GM11168 (cell line): ENCODE results near the gene TNFRSF19.
"Not testable (repeated sequence)": the region's sequence is repeated elsewhere in the genome, so short reads cannot be mapped to it uniquely, and the experiment has no call there.

ENCODE experiments used
- in situ Hi-C: fragments of 300-500 bp; cut with MboI; formaldehyde crosslinking; loops from one replicate; pipeline ENCODE4 v1.12.0; 2022; ENCODE audit warnings: low sequenced_read_pairs; ENCODE audit not compliant: unreplicated experiment

Gene TNFRSF19

DNA sequence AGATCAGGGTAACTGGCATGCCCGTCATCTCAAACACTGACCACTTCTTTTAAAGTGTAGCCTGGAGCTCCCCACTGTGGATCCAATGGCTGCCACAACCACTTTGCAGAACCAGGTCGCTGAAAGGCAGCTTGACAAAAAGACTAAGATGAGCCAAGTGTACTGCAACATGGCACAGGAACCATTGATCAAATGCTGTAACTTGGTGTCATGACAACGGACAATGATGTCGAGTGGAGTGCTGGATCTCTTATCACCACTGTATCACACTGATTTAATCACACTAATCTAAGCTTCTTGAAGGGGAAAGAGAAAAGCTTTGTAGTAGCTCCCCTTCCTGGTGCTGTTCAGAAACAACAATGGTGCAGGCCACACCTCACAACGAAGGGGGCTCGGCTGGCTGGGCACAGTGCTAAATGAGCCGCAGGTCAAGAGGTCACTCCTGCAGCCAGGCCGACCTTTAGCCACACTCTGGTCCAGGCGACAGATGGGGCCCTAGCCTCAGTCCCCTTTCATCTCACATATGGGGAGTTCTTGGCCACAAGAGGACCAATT is 2.2 kb upstream of the TNFRSF19 start:
- in situ Hi-C loops = loop anchor here (5.0 kb wide), 1 partner anchor 56 kb away; no protein-coding TSS in a partner anchor

DNA sequence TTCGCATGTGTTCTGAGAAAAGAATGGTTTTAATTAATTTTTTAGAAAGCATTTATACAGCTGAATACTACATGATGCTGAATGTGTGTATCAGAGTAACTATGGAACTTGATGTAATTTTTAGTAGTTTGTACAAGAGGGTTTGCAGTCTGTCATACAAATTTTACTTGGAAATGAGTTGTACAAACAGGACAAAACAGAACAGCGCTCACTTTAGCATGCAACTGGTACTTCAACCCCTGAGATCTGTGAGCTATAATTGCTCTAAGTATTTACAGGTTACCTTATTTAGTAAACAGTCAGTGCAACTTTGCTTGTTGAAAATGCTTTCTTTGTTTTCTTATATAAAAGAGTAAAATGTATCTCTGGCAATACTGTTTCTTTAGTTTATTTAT is 706 bp downstream of the TNFRSF19 start:
- in situ Hi-C loops = no loop called here

DNA sequence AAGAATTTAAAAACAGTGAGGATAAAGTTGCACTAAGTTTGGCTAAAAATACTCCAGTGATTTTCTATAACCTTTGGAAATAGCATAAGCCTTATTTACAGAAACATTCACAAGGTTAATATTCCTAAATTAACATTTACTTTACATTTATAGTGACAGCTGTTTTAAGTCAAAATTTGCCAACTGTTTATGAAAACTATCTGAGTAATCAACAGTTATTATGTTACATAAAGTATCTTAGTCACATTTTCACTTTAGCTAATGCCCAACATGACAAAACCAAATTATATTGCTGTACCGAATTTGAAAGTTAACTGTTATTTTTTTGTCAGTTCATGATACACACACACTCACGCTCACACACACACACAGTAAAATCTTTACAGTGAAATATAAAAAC is 1.2 kb downstream of the TNFRSF19 start:
- in situ Hi-C loops = no loop called here

DNA sequence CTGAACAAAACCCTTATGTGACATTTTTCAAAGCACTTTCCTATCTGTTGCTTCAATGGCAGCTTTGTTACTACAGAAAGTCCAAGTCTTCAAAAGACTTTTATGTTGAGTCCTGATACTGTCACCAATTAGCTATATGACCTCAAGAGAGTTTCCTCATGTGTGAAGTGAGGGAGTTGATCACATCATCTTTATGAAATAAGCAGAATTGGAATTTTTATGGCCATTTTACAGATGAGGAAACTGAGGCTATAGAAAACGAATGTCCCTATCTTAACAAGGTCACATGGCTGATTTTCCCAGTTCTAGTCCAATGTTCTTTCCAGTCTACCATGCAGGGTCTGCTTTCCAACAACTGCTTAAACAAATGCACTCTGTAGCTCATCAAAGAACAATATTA is 2.6 kb downstream of the TNFRSF19 start:
- in situ Hi-C loops = no loop called here

DNA sequence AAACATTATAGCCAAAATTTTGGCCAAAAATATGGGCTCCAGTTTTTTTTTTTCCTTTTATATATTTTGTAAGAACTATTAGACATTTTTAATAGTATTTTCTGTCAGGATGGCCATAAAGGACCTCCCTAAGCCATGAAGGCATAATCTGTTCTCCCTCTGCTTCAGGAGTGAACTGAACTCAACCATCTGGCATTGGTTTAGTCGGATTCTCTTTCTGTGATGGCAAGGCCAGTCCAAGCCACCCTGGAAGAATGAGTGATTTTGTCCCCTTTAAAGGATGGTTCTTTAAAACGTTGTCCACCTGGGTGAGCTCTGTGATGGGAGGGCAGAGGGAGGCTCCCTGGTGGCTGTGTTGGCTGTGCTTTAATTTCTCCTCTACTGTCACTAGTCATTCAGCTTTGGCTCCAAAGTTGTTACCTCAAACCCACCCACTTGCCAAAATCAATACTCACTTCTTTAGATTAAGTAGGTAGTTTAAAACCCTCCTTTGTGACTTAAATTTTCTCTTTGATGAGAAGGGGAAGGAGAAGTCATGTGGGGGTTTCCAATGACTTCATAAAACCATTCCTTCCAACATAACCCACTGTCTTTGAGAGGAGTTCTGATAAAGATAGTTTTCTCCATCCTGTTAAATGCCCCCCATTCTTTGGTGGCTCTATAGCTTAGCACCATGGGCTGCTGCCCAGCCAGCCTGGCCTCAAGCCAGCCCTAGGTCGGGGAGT is 4.4 kb downstream of the TNFRSF19 start:
- in situ Hi-C loops = no loop called here

DNA sequence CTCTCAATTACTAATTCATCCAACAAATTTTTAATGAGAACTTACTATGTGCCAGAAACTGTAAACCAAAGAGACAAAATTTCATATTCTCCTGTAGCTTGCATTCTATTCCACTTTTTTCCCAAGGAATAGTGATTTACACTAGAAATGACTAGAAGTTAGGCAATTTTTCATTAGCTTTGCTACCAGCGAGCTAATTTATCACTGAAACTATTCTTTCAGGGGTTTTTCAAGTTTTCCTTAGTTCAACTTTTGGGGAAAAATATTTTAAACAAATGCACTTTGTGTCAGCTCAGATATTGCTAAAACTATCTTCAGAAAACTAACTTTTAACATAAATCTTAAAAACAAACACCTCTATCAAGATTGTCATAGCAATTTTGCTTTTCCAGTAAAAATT is 5.4 kb downstream of the TNFRSF19 start:
- in situ Hi-C loops = no loop called here

DNA sequence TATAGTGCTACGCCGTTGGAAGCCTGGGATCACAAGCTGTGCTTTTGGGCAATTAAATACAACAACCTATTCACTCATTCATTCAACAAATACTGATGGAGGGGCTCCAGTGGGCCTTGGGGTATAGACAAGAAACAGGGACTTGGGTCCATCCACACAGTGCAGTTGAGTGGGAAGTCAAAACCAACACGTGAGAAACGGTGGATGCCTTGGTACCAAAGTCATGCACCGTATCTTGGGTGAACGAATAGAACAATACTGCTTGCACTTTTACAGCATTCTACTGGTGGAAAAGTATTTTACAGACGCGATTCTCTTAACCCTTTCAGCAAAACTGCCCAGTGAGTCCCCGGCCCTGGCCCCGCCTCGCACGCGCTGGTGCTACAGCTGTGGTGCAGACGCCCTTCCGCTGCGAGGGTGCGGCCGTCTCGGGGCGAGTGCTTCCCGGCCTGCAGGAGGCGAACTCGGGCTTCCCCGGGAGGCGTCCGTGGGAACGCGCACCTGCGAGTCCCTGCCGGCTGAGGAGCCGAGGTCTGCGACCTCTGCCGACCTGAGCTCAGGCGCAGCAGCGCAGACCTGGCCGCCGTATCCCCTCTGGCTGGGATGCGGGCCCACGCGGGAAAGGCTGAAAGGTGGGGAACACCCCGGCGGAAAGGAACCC is 8.3 kb downstream of the TNFRSF19 start:
- in situ Hi-C loops = no loop called here

DNA sequence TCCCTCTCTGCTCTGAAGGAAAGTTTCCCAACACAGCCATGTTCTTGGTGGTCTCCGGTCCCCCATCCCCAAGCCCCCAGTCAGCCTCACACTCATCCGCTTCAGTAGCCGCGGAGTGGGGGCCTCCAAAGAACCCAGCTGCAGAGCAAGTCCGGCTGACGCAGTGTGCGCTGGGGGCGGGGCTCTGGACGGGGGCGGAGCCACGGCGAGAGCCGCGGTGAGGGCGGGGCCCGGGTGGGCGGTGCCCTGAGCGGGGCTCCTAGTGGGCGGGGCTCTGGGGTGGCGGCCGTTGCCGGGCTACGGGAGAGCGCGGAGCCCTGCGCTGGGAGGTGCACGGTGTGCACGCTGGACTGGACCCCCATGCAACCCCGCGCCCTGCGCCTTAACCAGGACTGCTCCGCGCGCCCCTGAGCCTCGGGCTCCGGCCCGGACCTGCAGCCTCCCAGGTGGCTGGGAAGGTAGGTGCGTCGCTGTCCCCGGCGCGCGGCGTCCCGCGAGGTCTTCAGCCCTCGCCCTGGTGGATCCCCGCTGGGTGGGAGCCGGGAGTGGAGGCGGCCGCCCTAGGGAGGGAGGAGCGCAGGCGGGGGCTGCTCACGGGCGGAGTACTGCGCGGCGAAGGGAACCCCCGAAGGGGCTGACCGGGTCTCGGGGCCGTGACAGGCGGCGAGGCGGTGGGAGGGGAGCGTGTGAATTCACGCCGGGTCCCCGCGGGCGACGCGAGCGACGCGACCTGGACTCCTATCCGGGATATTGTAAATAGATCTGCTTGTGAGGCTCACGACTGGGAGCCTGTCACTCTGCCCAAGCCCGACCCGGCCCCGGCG is 9.1 kb downstream of the TNFRSF19 start:
- in situ Hi-C loops = no loop called here

DNA sequence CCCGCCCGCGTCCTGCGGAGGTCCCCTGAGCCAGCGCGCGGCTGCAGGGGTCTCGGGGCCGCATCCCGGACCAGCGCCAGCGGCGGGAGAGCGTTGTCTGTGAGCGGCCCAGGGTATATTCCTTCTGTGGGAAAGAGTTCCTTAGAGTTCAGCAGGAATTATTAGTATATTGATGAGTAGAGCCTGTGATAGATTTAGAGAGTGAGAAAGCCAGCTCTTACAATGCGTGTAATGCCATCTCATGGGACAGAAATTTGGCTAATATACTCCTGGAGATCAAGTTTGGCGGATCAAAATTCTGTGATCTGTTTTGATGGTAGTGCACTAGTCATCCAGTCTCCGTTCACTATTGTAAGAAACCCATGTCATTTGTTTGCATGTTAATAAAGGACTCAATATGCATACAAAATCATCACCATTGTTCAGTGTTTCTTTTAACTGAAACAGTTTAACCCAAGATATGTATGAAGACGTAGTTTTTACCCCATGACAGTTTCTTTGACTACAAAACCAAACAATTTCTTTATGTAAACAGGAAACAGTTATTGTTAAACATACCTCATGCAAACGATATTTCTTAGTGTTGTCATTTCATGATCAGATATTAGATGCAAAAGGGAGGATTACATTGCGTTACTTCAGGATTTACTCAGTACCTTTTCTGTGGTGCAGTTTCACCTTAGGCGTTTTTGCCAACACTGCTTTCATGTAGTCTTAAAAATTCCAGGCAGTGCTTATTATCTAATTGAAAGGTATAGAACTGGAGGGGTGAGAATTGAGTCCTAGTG is 9.9 kb downstream of the TNFRSF19 start:
- in situ Hi-C loops = no loop called here

DNA sequence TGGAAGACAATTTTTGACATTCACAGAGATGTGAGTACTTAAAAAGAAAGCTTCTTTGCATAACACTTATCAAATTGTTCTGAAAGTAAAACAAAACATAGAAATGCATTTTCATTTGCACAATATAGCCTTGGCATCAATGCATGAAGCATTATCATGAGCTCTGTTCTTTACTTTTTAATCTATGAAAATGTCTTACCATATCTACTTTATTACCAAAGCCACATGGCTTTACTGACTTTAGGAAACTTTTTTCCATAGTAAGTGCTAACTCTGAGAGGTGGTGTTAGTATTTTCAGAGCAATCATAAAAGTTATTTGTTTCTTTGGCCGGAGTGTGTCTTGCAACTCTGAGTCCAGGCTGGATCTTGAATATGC is 10.5 kb downstream of the TNFRSF19 start:
- in situ Hi-C loops = no loop called here

DNA sequence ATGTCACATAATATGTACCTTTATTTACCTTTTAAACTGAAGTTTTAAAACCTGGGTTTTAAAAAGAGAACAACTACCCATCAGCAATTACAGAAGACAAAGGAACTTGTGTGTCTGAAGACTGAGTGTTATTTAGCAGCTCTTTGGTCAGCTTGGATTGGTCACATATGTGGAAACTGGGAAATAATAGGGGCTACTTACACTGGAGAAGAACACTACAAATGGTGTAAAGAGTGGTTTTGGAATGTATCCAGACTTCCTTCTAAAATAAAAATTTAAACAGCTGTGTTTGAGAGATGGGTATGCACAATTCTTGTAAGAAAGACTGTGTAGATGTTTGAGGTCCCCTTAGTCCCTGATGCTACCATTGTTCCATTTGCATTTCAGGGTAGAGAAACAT is 13.3 kb downstream of the TNFRSF19 start:
- in situ Hi-C loops = no loop called here

DNA sequence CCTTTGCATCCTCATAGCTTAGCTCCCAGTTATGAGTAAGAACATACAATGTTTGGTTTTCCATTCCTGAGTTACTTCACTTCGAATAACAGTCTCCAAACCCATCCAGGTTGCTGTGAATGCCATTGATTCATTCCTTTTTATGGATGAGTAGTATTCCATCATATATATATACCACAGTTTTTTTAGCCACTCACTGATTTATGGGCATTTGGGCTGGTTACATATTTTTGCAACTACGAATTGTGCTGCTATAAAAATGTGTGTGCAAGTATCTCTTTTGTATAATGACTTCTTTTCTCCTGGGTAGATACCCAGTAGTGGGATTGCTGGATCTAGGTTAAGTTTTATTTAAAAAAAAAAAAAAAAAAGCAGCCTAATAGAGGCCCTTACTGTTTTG is 14.1 kb downstream of the TNFRSF19 start:
- in situ Hi-C loops = no loop called here

DNA sequence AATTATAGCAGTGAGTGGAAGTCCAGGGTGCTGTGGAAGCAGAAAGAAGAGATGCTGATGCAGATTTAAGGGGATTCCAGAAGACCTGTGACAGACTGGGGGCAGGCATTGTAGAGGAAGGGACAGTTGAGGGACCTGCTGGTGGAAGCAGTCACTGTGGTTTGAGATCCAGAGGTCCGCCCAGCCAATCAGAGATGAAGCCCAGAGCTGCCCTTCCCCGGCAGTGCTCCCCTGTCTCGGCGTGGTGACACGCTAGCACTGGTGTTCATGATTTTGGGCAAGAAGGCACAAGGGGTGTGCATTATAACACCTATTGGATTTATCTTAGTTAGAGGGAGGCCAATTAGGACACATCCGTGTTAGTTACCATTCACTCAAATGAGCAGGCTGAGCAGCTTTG is 16.1 kb downstream of the TNFRSF19 start:
- in situ Hi-C loops = no loop called here

DNA sequence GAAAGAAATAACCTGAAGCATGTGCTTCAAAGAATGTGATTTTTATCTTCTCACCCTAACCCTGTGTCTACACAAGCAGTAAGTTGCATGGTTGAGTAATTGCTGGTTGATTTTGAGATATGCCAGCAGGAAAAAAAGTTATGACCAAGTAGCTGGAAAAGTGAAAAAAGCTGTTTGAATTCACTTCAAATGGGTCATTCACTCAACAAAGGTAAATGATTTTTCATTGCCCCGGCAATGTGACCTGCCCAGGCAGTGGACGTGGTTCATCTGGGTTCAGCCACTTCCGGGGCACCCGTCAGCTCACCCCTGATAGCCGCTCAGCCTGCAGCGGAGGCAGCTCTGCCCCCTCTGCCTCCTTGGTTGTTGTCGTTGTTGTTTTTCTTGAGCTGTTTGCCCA is 18.5 kb downstream of the TNFRSF19 start:
- in situ Hi-C loops = no loop called here

DNA sequence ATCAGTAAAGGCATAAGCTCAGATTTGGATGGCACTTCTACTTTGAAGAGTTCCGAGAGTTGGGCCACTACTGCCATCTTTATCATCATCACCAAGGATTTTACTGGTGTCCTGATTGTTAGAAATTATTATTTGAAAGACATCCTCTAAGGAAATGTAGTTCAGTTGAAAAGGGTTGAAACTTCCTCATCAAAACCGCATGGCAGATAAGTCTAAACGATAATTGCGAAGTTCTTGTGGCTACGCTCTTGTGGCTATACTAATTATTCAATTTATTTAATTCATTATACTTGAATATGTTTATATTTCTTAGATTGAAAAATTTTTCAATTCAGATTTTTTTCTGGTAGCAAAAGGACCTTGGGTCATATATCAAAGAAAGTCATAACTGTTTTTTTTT is 22.4 kb downstream of the TNFRSF19 start:
- in situ Hi-C loops = no loop called here

DNA sequence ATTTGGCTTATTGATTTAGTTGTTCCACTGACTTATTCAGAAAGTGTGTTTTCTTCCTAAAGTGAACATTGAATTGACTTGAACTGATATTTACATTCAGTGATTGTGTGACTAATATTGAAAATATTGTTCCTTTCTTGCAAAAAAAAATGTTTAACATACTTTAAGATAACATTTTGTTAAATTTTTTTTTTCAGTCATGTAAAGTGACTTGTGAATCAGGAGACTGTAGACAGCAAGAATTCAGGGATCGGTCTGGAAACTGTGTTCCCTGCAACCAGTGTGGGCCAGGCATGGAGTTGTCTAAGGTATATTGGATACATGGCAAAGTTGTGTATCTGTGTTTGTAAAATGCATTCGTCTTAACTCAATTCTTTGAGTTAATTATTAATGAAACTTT is 22.9 kb downstream of the TNFRSF19 start:
- in situ Hi-C loops = no loop called here

DNA sequence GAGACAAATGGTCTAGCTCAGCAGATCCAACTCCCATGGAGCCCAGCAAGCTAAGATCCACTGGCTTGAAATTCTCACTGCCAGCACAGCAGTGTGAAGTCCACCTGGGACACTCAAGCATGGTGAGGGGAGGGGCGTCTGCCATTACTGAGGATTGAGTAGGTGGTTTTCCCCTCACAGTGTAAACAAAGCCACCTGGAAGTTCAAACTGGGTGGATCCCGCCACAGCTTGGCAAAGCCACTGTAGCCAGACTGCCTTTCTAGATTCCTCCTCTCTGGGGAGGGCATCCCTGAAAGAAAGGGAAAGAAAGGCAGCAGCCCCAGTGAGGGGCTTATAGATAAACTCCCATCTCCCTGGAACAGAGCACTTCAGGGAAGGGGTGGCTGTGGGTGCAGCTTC is 24.1 kb downstream of the TNFRSF19 start:
- in situ Hi-C loops = not testable (repeated sequence)

DNA sequence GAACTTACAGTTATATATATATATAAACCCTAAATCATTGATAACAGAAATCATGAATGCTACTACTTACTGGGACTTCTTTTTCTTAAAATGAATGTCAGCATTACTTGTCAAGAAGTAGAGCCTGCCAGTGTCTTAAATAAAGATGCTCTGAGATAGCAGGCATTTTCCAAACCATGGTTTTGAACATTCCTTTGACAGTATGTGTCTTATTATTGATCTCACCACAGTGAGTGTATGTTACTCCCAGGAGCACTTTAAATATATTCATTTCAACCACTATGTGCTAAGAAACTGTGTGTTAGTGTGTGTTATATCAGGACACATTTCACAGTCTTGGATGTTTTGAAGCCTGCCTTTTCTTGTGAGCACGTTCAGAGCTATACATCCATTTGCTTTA is 28.2 kb downstream of the TNFRSF19 start:
- in situ Hi-C loops = no loop called here

DNA sequence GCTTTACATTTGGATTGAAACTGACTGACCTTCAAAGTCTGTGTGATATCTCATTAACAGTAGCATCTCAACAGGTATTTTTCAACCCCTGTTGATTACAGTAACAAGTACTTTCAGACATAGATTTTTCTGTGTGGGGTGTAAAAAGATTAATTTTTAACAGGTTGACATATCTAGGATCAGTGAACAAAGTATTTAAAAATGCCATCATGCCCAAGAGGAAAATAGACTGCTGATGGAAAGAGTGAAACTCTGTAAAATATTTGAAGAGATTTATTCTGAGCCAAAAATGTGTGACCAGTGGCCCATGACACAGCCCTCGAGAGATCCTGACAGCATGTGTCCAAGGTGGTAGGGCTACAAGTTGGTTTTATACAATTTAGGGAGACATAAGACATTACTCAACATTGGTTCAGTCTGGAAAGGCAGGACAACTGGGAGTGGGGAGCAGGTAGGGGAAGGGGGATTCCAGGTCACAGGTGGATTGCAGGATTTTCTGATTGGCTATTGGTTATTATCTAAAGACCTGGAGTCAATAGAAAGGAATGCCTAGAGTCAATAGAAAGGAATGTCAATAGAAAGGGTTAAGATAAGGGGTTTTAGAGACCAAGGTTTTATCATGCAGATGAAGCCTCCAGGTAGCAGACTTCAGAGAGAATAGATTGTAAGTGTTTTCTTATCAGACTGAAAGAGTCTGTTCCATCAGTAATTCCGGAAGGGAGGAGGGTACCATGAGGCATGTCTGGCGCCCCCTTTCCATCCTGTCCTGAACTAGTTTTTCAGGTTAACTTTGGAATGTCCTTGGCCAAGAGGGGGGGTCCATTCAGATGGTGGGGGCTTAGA is 29.1 kb downstream of the TNFRSF19 start:
- in situ Hi-C loops = no loop called here
